Parietal lobe (tissue), 1 donor: ENCODE data around the gene DUSP21. TPM values are rescaled to one million over a fixed set of nuclear protein-coding genes. Genes with fewer than 3 reads are reported as not detected.

Experiments
- total RNA-seq: library from RNA; depleted of rRNA; stranded (reverse); fragments of >200 nt; gene quantifications from one replicate; pipeline ENCODE4 v1.2.3, GENCODE V29; 2014

DUSP21 gene
- not detected for total RNA-seq

GRCh38 chrX:44843753-44844152, at the start of gene DUSP21:
DUSP21 (plus strand) TSS chrX:44844021; CDS start chrX:44844133, 112 bp downstream.

DNA sequence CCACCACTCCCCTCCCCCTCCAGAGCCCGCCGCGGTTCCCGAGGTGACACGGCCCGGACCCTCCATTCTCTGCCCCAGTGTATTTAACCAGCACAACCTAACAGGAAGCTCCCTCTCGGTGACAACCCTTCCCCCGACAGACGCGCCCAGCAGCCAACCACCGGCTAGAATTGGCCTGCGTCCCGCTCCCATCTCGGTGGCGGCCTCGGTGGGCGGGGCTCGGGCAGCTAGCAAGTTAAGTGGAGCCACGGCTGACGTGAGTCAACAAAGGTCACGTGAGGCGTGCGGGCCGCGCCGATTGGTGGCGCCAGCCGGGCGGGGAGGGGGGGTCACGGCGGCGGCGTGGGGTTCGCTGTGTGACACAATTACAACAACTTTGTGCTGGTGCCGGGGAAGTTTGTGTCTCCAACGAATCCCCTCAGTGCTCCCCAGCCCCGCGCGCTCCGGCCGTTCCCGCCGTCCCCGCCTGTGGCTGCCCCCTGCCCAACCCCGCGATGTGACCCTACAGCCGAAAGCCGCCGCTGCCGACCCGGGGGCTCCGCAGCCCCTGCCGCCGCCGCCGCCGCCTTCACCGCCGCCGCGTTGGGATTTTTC, 29.1 kb downstream of the DUSP21 start, which contains the start of gene KDM6A:
KDM6A (plus strand) TSS at position 368 of the 594 bp plus-strand sequence. CDS start 364 bp downstream, outside the sequence.

Other genes starting within 250 kb of the DUSP21 start
- gene KDM6A, start 29.2 kb downstream of the DUSP21 start, total RNA-seq: 47.0 TPM